ENCODE data around the gene SERPINF2. TPM values are rescaled to one million over a fixed set of nuclear protein-coding genes. Genes with fewer than 3 reads are reported as not detected.

SERPINF2 gene
- total and polyA plus RNA-seq, 2 experiments from 2014 or later = 0.66 to 1.2 TPM

DNA sequence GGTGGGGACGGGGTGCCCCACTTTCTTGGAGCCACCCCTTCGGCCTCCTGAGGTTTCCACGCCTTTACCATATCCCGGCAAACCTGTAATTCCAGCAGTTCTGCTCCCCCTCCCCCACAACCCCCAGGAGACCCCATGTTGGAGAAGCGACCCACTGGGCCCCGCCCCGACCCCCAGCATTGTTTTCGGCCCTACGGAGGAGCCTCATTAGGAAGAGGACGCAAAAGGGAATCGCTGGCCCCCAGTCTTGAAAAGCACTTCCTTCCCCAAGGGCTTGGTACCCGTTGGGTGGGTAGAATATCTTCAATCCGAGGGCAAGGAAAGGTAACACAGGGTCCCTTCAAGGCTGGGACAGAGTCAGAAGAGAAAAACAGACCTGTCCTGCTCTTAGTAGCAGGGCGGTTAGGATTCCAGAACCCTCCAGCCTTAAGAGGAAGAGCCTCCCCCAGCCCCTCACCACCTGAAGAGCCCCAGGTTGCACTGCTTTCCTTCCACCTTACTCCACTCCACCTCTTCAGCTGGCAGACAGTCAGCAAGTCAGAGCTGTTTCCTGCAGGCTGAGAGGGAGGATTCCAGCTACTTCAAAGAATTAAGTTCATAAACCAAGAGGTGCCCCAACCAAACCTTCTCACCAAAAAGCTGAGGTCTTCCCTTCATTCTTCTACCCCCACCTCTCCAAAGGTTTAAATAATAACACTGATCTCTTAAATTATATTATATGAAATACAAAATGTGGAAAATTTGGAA is 31.7 kb upstream of the SERPINF2 start:
- TF ChIP-seq ZNF462 (CRISPR knock-in tag; IDR thresholded peaks at IDR 0.05) = no peak
- TF ChIP-seq ZNF331 (CRISPR knock-in tag; IDR thresholded peaks at IDR 0.05; ENCODE audit: low read depth) = no peak
- no peak for TF ChIP-seq STAT1 (IDR thresholded peaks at IDR 0.05; ENCODE audit: unreplicated experiment)
- TF ChIP-seq NANOG (IDR thresholded peaks at IDR 0.05; ENCODE audit: borderline replicate concordance) = no peak
- Mint-ChIP-seq H3K27ac (no peak overlapping the region), H3K4me1 (peaks cover 31% of the 10 kb centered on the region), H3K4me3 (peak overlapping the region; percentile 83), H3K36me3 (ENCODE audit: low read depth) (peaks cover 14% of the 10 kb centered on the region; the same call in 2 of the 3 replicates), H3K27me3 (ENCODE audit: insufficient read depth, low read depth, poor library complexity) (peaks cover 30% of the 10 kb centered on the region), H3K9me3 (no peaks in the 10 kb centered on the region)
- Histone ChIP-seq H3F3A (replicated peaks; ENCODE audit: low read depth) (no peaks in the 10 kb centered on the region; the same call in 1 of the 2 replicates), H3K36me3 (ENCODE audit: insufficient read depth) (no peaks in the 10 kb centered on the region), H3K4me1 (ENCODE audit: insufficient read depth) (peaks cover 13% of the 10 kb centered on the region), H3K4me2 (peak overlapping the region; percentile 91), H3K27me3 (ENCODE audit: insufficient read depth) (peaks cover 7% of the 10 kb centered on the region; the same call in 1 of the 2 replicates), H3K9me2 (ENCODE audit: insufficient read depth) (no peaks in the 10 kb centered on the region), H3K4me3 (peak overlapping the region; percentile 82), H2AFZ (peak overlapping the region; percentile 90), H3K79me2 (replicated peaks; ENCODE audit: insufficient read depth) (no peaks in the 10 kb centered on the region), H3K27ac (ENCODE audit: low read depth) (no peak overlapping the region), H4K20me1 (replicated peaks; ENCODE audit: insufficient read depth) (no peaks in the 10 kb centered on the region)
- peak; percentile 70 for DNase-seq (ENCODE audit: low spot score)
- ATAC-seq = peak; percentile 1; the same call in 2 of the 3 replicates

DNA sequence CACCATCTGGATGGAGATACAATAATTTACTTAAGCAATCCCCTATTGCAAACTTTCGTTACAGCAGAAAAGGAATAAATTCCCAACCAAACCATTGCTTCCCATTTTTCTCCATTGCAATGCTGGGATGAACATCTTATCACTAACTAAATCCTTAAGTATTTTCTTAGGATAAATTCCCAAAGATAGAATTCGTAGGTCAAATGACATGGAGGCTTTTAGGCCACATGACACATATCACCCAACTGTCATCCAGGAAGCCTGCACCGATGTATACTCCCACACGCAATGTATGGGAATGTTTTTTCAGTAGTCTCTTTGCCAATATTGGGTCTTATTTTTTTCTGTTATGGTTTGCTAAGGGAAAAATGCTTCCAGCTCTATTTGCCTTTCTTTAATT is 30.9 kb upstream of the SERPINF2 start:
- Mint-ChIP-seq H3K4me1 (peaks cover 31% of the 10 kb centered on the region), H3K27ac (no peak overlapping the region)
- TF ChIP-seq POLR2AphosphoS5 (IDR thresholded peaks at IDR 0.05; ENCODE audit: low read depth) (no peak), EZH2 (IDR thresholded peaks at IDR 0.05; ENCODE audit: low read depth, unreplicated experiment) (no peak), ZNF331 (CRISPR knock-in tag; IDR thresholded peaks at IDR 0.05; ENCODE audit: low read depth) (no peak), STAT1 (IDR thresholded peaks at IDR 0.05; ENCODE audit: unreplicated experiment) (no peak), ZNF114 (CRISPR knock-in tag; IDR thresholded peaks at IDR 0.05) (no peak), CREB1 (CRISPR knock-in tag; IDR thresholded peaks at IDR 0.05; ENCODE audit: low read depth) (no peak), JUNB (IDR thresholded peaks at IDR 0.05; ENCODE audit: unreplicated experiment) (no peak), NANOG (IDR thresholded peaks at IDR 0.05; ENCODE audit: borderline replicate concordance) (no peak), EZH2phosphoT487 (IDR thresholded peaks at IDR 0.05; ENCODE audit: unreplicated experiment) (no peak)
- TF ChIP-seq, protein P1, sequence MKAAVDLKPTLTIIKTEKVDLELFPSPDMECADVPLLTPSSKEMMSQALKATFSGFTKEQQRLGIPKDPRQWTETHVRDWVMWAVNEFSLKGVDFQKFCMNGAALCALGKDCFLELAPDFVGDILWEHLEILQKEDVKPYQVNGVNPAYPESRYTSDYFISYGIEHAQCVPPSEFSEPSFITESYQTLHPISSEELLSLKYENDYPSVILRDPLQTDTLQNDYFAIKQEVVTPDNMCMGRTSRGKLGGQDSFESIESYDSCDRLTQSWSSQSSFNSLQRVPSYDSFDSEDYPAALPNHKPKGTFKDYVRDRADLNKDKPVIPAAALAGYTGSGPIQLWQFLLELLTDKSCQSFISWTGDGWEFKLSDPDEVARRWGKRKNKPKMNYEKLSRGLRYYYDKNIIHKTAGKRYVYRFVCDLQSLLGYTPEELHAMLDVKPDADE (IDR thresholded peaks at IDR 0.05) = no peak
- TF ChIP-seq, protein P2, sequence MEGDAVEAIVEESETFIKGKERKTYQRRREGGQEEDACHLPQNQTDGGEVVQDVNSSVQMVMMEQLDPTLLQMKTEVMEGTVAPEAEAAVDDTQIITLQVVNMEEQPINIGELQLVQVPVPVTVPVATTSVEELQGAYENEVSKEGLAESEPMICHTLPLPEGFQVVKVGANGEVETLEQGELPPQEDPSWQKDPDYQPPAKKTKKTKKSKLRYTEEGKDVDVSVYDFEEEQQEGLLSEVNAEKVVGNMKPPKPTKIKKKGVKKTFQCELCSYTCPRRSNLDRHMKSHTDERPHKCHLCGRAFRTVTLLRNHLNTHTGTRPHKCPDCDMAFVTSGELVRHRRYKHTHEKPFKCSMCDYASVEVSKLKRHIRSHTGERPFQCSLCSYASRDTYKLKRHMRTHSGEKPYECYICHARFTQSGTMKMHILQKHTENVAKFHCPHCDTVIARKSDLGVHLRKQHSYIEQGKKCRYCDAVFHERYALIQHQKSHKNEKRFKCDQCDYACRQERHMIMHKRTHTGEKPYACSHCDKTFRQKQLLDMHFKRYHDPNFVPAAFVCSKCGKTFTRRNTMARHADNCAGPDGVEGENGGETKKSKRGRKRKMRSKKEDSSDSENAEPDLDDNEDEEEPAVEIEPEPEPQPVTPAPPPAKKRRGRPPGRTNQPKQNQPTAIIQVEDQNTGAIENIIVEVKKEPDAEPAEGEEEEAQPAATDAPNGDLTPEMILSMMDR (conservative IDR thresholded peaks at IDR 0.05; ENCODE audit: low read depth in 2 of 2) = no peak

More for the DNA sequence above, 30.9 kb upstream of the SERPINF2 start:
- no peaks in the 10 kb centered on the region; the same call in 1 of the 2 replicates for H3F3A ChIP-seq (replicated peaks; ENCODE audit: low read depth)
- no peak for DNase-seq (ENCODE audit: low spot score)
- Mint-ChIP-seq H3K4me3 (peak overlapping the region; percentile 83; the same call in 1 of the 3 replicates), H3K27me3 (ENCODE audit: insufficient read depth, low read depth, poor library complexity) (peaks cover 34% of the 10 kb centered on the region), H3K36me3 (ENCODE audit: low read depth) (peaks cover 14% of the 10 kb centered on the region; the same call in 2 of the 3 replicates), H3K9me3 (no peaks in the 10 kb centered on the region)
- no peak overlapping the region for H3K4me3 ChIP-seq
- no peak overlapping the region for H2AFZ ChIP-seq
- no peaks in the 10 kb centered on the region for H3K9me2 ChIP-seq (ENCODE audit: insufficient read depth)
- peaks cover 13% of the 10 kb centered on the region for H3K4me1 ChIP-seq (ENCODE audit: insufficient read depth)
- peaks cover 7% of the 10 kb centered on the region; the same call in 1 of the 2 replicates for H3K27me3 ChIP-seq (ENCODE audit: insufficient read depth)
- no peak overlapping the region for H3K27ac ChIP-seq (ENCODE audit: low read depth)
- H3K79me2 ChIP-seq (replicated peaks; ENCODE audit: insufficient read depth) = no peaks in the 10 kb centered on the region
- no peaks in the 10 kb centered on the region for H4K20me1 ChIP-seq (replicated peaks; ENCODE audit: insufficient read depth)
- no peak for ATAC-seq
- H3K4me2 ChIP-seq = no peak overlapping the region
- H3K36me3 ChIP-seq (ENCODE audit: insufficient read depth) = no peaks in the 10 kb centered on the region

Data from GM23338 (cell line).